NCI-H1694 treated with DMSO at 0.1 percent for 48 hours (cell line): Measurements from ENCODE around the gene SNX18.
"Not testable (repeated sequence)": the region's sequence is repeated elsewhere in the genome, so short reads cannot be mapped to it uniquely, and the experiment has no call there.

Experiments
- DNase-seq: peaks from one replicate; lab custom pipeline; 2025; lab: John Stamatoyannopoulos, UW

Gene SNX18

GRCh38 chr5:54517512-54518145, at the start of gene SNX18:
Gene SNX18, plus strand, starts transcription at chr5:54517759. Its CDS starts 194 bp downstream, at chr5:54517953.
- DNase-seq, result peak; percentile 76

- DNase-seq, result no peak
Observed at GRCh38 chr5:54469622-54470021, 47.9 kb upstream of the SNX18 start.

- no peak for DNase-seq
Observed at GRCh38 chr5:54470128-54470527, 47.4 kb upstream of the SNX18 start.

GRCh38 chr5:54470677-54471076, 46.9 kb upstream of the SNX18 start:
- DNase-seq, result no peak

- DNase-seq, result no peak
Observed at GRCh38 chr5:54471398-54471797, 46.2 kb upstream of the SNX18 start.

GRCh38 chr5:54476682-54477081, 40.9 kb upstream of the SNX18 start:
- DNase-seq, result no peak

GRCh38 chr5:54477941-54478478, 39.5 kb upstream of the SNX18 start:
- no peak for DNase-seq

GRCh38 chr5:54480296-54480695, 37.3 kb upstream of the SNX18 start:
- DNase-seq, result no peak

- DNase-seq, result no peak
Observed at GRCh38 chr5:54484219-54484894, 33.2 kb upstream of the SNX18 start.

GRCh38 chr5:54485659-54486058, 31.9 kb upstream of the SNX18 start:
- not testable (repeated sequence) for DNase-seq

- not testable (repeated sequence) for DNase-seq
Observed at GRCh38 chr5:54489648-54489979, 27.9 kb upstream of the SNX18 start.

GRCh38 chr5:54491326-54491725, 26.2 kb upstream of the SNX18 start:
- no peak for DNase-seq

- DNase-seq, result no peak
Observed at GRCh38 chr5:54492178-54492577, 25.4 kb upstream of the SNX18 start.

- DNase-seq, result no peak
Observed at GRCh38 chr5:54495027-54495426, 22.5 kb upstream of the SNX18 start.

GRCh38 chr5:54514291-54514690, 3.3 kb upstream of the SNX18 start:
- no peak for DNase-seq

- no peak for DNase-seq
Observed at GRCh38 chr5:54514841-54515432, 2.6 kb upstream of the SNX18 start.

GRCh38 chr5:54515634-54516033, 1.9 kb upstream of the SNX18 start:
- DNase-seq, result no peak

- DNase-seq, result no peak
Observed at GRCh38 chr5:54516051-54516655, 1.4 kb upstream of the SNX18 start.

GRCh38 chr5:54517174-54517511, 416 bp upstream of the SNX18 start:
- DNase-seq, result no peak

- DNase-seq, result no peak
Observed at GRCh38 chr5:54518146-54518817, 723 bp downstream of the SNX18 start.

GRCh38 chr5:54518818-54519508, 1.4 kb downstream of the SNX18 start:
- DNase-seq, result no peak

GRCh38 chr5:54519509-54519876, 1.9 kb downstream of the SNX18 start:
- no peak for DNase-seq
